ENCODE data around the gene POLD2.

DNA sequence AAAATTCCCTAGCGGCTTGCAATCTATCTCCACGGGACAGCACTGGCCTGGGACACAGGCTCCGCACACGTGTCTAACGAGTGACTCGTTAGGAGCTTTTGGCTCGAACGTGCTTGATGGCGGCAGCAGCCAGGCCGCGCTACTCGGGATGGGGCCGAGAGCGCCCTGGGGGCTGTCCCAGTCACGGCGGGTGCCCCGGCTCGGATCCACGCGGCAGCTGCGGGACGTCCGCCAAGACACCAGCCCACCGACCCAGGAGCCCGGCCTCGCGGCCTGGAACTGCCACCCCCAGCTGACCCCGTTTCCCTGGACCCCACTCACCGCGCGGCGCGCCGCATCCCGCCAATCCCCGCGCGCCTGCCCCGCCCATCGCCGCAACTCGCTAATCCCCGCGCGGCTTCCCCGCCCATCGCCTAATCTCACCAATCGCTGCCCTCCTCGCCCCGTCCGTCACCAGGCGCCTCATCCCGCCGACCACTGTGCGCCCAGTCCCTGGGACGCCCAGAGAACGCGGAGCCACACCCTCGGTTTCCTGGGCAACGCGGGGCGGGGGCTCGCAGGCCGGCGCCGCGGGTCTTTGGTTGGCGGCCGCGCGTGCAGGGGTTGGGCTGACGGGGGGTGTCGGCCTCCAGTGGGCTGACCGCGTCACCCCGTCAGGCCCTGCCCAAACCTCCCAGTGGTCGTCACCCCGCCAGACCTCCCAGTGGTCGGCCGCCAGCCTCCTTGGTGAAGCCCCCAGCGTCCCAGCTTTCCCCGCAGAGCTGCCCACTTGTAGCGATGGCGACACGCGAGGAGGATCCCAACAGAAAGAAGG, at the start of gene POLD2:
- TF ChIP-seq TCF7 (IDR thresholded peaks at IDR 0.05; ENCODE audit: low read depth) (no peak), ZNF556 (CRISPR knock-in tag; IDR thresholded peaks at IDR 0.05; ENCODE audit: borderline replicate concordance) (no peak; the same call in 1 of the 2 replicates), MXD4 (CRISPR knock-in tag; IDR thresholded peaks at IDR 0.05) (peak; percentile 93), CHCHD3 (CRISPR knock-in tag; IDR thresholded peaks at IDR 0.05) (no peak)
- TF ChIP-seq, protein P1, sequence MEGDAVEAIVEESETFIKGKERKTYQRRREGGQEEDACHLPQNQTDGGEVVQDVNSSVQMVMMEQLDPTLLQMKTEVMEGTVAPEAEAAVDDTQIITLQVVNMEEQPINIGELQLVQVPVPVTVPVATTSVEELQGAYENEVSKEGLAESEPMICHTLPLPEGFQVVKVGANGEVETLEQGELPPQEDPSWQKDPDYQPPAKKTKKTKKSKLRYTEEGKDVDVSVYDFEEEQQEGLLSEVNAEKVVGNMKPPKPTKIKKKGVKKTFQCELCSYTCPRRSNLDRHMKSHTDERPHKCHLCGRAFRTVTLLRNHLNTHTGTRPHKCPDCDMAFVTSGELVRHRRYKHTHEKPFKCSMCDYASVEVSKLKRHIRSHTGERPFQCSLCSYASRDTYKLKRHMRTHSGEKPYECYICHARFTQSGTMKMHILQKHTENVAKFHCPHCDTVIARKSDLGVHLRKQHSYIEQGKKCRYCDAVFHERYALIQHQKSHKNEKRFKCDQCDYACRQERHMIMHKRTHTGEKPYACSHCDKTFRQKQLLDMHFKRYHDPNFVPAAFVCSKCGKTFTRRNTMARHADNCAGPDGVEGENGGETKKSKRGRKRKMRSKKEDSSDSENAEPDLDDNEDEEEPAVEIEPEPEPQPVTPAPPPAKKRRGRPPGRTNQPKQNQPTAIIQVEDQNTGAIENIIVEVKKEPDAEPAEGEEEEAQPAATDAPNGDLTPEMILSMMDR (CRISPR knock-in tag; IDR thresholded peaks at IDR 0.05): 0 out of 2 replicates have a peak, but pooled peaks have one; percentile 4
